Raji (cell line): ENCODE data around the gene FRMD6.

Experiments used
- POLR2A ChIP-seq: IDR thresholded peaks from 2 replicates; pipeline ENCODE4 v1.6.1; 2011; ENCODE audit warnings: low read depth, low read length, control low read depth; ENCODE audit not compliant: insufficient read depth

FRMD6 gene

GRCh38 chr14:51621654-51622053 lies 30.1 kb upstream of the FRMD6 start:
- TF ChIP-seq POLR2A: no peak

- no peak for TF ChIP-seq POLR2A
These were observed 29.3 kb upstream of the FRMD6 start for GRCh38 chr14:51622376-51622775.

GRCh38 chr14:51624955-51625569 lies 26.6 kb upstream of the FRMD6 start:
- TF ChIP-seq POLR2A: no peak

DNA sequence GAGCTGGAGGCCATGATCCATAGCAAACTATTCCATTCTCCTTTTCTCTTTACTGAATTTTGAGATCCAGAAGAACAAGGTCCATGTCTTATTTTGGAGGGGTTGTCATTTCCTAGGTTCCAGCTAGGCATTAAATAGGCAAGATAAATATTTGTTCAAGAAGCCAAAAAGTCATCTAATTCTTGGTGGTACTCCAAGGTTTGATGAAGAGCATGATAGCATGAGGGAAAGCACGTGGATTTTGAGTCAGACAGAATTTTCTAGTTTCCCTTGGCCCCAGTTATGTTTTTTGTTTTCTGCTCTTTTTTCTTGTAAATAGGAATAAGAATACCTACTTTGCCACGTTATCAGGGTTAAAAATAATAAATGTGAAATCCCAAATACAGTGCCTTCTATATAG lies 25.5 kb upstream of the FRMD6 start:
- no peak for TF ChIP-seq POLR2A

DNA sequence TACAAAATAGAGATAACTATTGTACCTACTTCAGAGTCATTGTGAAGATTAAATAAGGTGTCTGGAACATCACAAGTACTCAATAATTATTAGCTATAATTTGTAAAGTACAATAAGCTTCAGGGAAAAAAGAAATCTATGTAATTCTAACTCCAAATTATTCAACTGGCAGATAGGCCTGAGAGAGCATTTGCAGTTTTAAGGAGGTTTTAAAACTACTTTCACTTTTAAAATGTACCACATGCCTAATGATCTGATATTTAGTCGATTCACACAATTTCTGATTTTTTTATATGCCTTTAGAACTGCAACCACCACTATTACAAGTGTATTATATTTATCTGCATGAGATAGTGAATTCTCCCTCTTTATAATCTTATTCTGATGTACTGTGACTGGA lies 24.9 kb upstream of the FRMD6 start:
- TF ChIP-seq POLR2A: no peak

GRCh38 chr14:51627313-51627712 lies 24.4 kb upstream of the FRMD6 start:
- no peak for TF ChIP-seq POLR2A

DNA sequence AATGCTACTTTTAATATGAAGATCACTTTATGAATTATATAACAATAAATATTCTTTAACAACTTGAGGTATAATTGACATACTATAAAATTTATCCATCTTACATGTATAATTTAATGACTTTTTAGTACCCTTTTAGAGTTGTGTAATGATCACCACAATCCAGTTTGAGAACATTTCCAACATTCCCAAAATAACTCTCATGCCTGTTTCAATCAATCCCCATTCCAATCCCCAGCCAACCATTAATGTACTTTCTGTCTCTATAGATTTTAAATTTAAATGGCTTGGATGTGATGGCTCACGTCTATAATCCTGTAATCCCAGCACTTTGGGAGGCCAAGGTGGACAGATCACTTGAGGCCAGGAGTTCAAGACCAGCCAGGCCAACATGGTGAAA lies 23.5 kb upstream of the FRMD6 start:
- no peak for TF ChIP-seq POLR2A

GRCh38 chr14:51630987-51631386 lies 20.7 kb upstream of the FRMD6 start:
- no peak for TF ChIP-seq POLR2A

DNA sequence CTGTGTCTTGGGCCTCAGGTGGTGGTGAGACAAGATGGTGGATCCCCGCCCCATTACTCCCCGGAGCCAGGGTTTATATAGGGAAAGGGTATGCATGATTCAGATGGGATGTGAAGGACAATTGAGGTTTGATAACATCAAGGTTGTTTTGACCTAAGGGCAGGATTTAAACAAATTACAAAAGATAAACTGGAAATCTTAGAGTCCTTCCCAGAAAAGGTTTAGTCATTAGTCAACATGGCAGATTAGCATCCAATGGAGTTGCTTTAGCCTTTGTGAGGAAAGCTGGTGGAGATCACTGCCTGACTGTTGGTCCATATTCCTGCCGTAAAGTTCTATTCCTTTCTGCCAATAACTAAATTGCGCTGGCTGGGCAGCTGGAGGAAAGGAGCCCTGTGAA lies 15.6 kb upstream of the FRMD6 start:
- TF ChIP-seq POLR2A: no peak

- no peak for TF ChIP-seq POLR2A
These were observed 13.4 kb upstream of the FRMD6 start for GRCh38 chr14:51638071-51638944.

DNA sequence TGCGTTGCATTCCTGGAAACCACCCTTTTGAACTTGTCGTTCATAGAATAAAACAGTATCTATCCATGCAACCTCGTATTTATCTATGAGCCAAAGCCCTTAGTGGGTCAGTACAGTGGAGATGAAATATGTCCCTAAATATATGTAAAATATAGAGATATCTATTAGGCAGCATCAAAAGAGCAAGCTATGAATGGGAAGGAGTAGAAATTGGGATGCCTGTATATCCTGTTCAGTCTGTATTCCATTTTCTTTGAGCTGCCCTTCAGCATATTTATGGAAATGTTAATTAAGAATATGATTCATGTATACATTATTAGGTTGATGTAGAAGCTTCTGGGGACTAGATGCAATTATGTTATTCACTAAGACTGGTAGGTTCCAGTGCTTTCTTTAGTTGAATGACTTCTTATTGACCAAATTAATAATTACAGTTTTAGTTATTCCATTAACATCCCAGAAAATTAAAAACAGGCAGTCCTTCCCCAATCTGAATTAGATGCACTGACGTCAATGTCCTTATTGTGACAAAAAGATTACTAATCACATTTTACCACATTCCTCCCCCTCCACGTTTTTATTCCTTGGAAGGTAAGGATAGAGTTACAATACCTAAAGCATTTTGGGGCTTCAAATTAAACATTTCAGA lies 11.9 kb upstream of the FRMD6 start:
- TF ChIP-seq POLR2A: no peak

- TF ChIP-seq POLR2A: no peak
These were observed 8.6 kb upstream of the FRMD6 start for GRCh38 chr14:51643140-51643539.

DNA sequence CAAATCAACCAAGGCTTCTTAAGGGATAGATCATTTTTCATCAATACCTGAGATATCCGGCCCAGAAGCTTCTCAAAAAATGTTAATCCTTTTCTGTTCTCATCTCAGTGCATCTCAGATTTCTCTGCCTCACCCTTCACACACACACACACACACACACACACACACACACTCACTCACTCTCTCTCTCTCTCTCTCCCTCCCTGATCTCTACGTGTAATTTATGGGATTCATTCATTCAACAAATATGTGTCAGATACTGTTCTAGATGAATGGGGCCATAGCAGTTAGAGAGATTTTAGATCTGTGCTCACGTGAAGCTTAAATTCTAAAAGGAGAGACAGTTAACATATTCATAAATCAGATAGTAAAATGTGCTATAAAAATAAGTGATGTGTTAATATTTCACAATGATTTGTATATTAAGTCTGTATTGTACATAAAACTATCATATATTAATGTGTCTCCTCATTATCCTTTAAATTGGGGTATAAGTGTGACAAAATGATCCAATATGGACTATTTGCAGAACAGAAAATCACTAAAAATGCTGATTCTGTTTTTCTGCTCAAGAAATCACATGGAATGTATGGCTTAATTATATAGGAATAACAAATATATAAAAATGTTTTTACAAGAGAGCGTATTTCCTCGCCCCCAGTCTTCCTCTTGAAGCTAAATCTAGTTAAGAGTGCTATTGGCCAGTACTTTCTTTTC lies 7.3 kb upstream of the FRMD6 start:
- TF ChIP-seq POLR2A: no peak

GRCh38 chr14:51648296-51648695 lies 3.4 kb upstream of the FRMD6 start:
- TF ChIP-seq POLR2A: no peak

GRCh38 chr14:51650716-51651387 lies 858 bp upstream of the FRMD6 start:
- no peak for TF ChIP-seq POLR2A
